GM18858 (cell line): ENCODE data around the gene FBXW8.
"Not testable (repeated sequence)": the region's sequence is repeated elsewhere in the genome, so short reads cannot be mapped to it uniquely, and the experiment has no call there.

Experiments
- ATAC-seq: cut with Tn5 transposase; IDR thresholded peaks from one replicate; pipeline ENCODE4 v1.9.1; 2021; ENCODE audit not compliant: unreplicated experiment

Gene FBXW8

GRCh38 chr12:117052386-117053049 is 141.8 kb downstream of the FBXW8 start:
- no peak for ATAC-seq

GRCh38 chr12:117053050-117053400 is 142.3 kb downstream of the FBXW8 start:
- ATAC-seq, result no peak

GRCh38 chr12:117053597-117054201 is 142.9 kb downstream of the FBXW8 start:
- ATAC-seq, result no peak

- no peak for ATAC-seq
Observed at GRCh38 chr12:117054279-117054678, 143.5 kb downstream of the FBXW8 start.

- ATAC-seq, result not testable (repeated sequence)
Observed at GRCh38 chr12:117057626-117058025, 146.9 kb downstream of the FBXW8 start.

- ATAC-seq, result no peak
Observed at GRCh38 chr12:117058442-117059072, 147.8 kb downstream of the FBXW8 start.

GRCh38 chr12:117059156-117059555 is 148.4 kb downstream of the FBXW8 start:
- no peak for ATAC-seq

GRCh38 chr12:117060246-117060928 is 149.6 kb downstream of the FBXW8 start:
- ATAC-seq, result no peak

- no peak for ATAC-seq
Observed at GRCh38 chr12:117060929-117061305, 150.2 kb downstream of the FBXW8 start.

- ATAC-seq, result no peak
Observed at GRCh38 chr12:117061555-117062079, 150.9 kb downstream of the FBXW8 start.

GRCh38 chr12:117063162-117063911 is 152.6 kb downstream of the FBXW8 start:
- ATAC-seq, result no peak

- ATAC-seq, result no peak
Observed at GRCh38 chr12:117064049-117064448, 153.3 kb downstream of the FBXW8 start.

GRCh38 chr12:117064596-117064995 is 153.8 kb downstream of the FBXW8 start:
- no peak for ATAC-seq

GRCh38 chr12:117067016-117067415 is 156.3 kb downstream of the FBXW8 start:
- ATAC-seq, result no peak

GRCh38 chr12:117067638-117068037 is 156.9 kb downstream of the FBXW8 start:
- ATAC-seq, result no peak

GRCh38 chr12:117068492-117068891 is 157.7 kb downstream of the FBXW8 start:
- ATAC-seq, result no peak

- ATAC-seq, result no peak
Observed at GRCh38 chr12:117069101-117069797, 158.5 kb downstream of the FBXW8 start.

GRCh38 chr12:117069926-117070900 is 159.5 kb downstream of the FBXW8 start:
- ATAC-seq, result no peak

GRCh38 chr12:117071009-117071408 is 160.3 kb downstream of the FBXW8 start:
- ATAC-seq, result no peak
